Tibial nerve (tissue), 4 donors: Measurements from ENCODE around the gene PIAS2. TPM values are rescaled to one million over a fixed set of nuclear protein-coding genes. Genes with fewer than 3 reads are reported as not detected.
"Not testable (repeated sequence)": the region's sequence is repeated elsewhere in the genome, so short reads cannot be mapped to it uniquely, and the experiment has no call there.

Source experiments
- DNase-seq, 2 donors: peaks; one replicate each; pipeline ENCODE4 v3.0.0-alpha.2; 2019; ENCODE audit warnings: low spot score in 2 of 2
- H3K27ac ChIP-seq, 4 donors: fragments of 200-600 bp; sonication (generic) in 3 of 4; one replicate each; pipeline ENCODE4 v1.5.1; 2017 to 2019; ENCODE audit warnings: mild to moderate bottlenecking in 1 of 4
- H3K27me3 ChIP-seq, 2 donors: fragments of 200-600 bp; sonication (generic) in 1 of 2; one replicate each; pipeline versions ENCODE4 v1.5.1 to v1.6.0; 2017 to 2019
- H3K36me3 ChIP-seq, 3 donors: fragments of 200-600 bp; sonication (generic); one replicate each; pipeline ENCODE4 v1.5.1; 2018 to 2019
- H3K4me1 ChIP-seq, 4 donors: fragments of 200-600 bp; sonication (generic) in 3 of 4; one replicate each; pipeline ENCODE4 v1.5.1; 2017 to 2019
- H3K4me3 ChIP-seq, 4 donors: fragments of 200-600 bp; sonication (generic) in 3 of 4; one replicate each; pipeline ENCODE4 v1.5.1; 2017 to 2019; ENCODE audit warnings: mild to moderate bottlenecking in 1 of 4, moderate library complexity in 1 of 4
- H3K9me3 ChIP-seq, 4 donors: fragments of 200-600 bp; sonication (generic) in 3 of 4; one replicate each; pipeline ENCODE4 v1.5.1; 2017 to 2019
- CTCF ChIP-seq, 5 experiments: fragments of 200-600 bp in 3 of 5; fragments of 450-650 bp in 2 of 5; sonication (generic) in 3 of 5; IDR thresholded peaks; one replicate each; pipeline ENCODE4 v1.5.1; 2016 to 2019; ENCODE audit warnings: antibody characterized with exemption in 5 of 5, mild to moderate bottlenecking in 3 of 5, moderate library complexity in 2 of 5
- EP300 ChIP-seq, 2 donors: sonication (generic); formaldehyde crosslinking; IDR thresholded peaks; one replicate each; pipeline ENCODE4 v1.6.1; 2017; ENCODE audit warnings: antibody characterized with exemption in 2 of 2, mild to moderate bottlenecking in 1 of 2
- POLR2A ChIP-seq, 2 donors: fragments of 450-650 bp; IDR thresholded peaks; one replicate each; pipeline ENCODE4 v1.6.1; 2017; ENCODE audit warnings: antibody characterized with exemption in 2 of 2, mild to moderate bottlenecking in 2 of 2, moderate library complexity in 2 of 2
- WGBS, 2 donors: methylation state at CpG; one replicate each; pipeline ENCODE4 v1.1.5; 2018; 5-methylcytosine and 5-hydroxymethylcytosine counted together
- total RNA-seq, 4 donors: library from RNA; depleted of rRNA; stranded (reverse); fragments of >200 nt; gene quantifications; one replicate each; pipeline ENCODE4 v1.1.0, GENCODE V29; 2016

Gene PIAS2, protein sequence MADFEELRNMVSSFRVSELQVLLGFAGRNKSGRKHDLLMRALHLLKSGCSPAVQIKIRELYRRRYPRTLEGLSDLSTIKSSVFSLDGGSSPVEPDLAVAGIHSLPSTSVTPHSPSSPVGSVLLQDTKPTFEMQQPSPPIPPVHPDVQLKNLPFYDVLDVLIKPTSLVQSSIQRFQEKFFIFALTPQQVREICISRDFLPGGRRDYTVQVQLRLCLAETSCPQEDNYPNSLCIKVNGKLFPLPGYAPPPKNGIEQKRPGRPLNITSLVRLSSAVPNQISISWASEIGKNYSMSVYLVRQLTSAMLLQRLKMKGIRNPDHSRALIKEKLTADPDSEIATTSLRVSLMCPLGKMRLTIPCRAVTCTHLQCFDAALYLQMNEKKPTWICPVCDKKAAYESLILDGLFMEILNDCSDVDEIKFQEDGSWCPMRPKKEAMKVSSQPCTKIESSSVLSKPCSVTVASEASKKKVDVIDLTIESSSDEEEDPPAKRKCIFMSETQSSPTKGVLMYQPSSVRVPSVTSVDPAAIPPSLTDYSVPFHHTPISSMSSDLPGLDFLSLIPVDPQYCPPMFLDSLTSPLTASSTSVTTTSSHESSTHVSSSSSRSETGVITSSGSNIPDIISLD
- 10 to 100 TPM; 18.8 to 25.3 (median 22.0) TPM for total RNA-seq

- Histone ChIP-seq H3K9me3 (no peaks in the 10 kb centered on the region), H3K27ac (peak within 1 kb of the TSS; percentile 66 to 92 (median 86)), H3K4me1 (peaks cover 0 to 27% (median 5%) of the 10 kb centered on the region in 4 donors), H3K36me3 (no peaks in the 10 kb centered on the region), H3K27me3 (no peaks in the 10 kb centered on the region), H3K4me3 (peak within 1 kb of the TSS; percentile 56 to 93 (median 68))
- peak; percentile 51 to 63 for DNase-seq
- peak in 1 of 2 donors; percentile 52 for TF ChIP-seq EP300 (IDR thresholded peaks at IDR 0.05)
- TF ChIP-seq CTCF (IDR thresholded peaks at IDR 0.05) = peak in 1 of 5 experiments; percentile 19
- peak; percentile 64 to 83 for TF ChIP-seq POLR2A (IDR thresholded peaks at IDR 0.05)
- 0 to 1% methylated on average over 57 to 67 of the region's 107 CpGs for WGBS, 2 donors
Measured at GRCh38 chr18:46917108-46917802, at the start of gene PIAS2, which contains the start of gene KATNAL2. TSS of gene PIAS2 (minus strand) at chr18:46917507. CDS start at chr18:46917345, 162 bp downstream. TSS of gene KATNAL2 (plus strand) at chr18:46917602. CDS start at chr18:46946873, 29,271 bp downstream.

GRCh38 chr18:46966266-46966665 is 49.0 kb upstream of the PIAS2 start:
- H3K4me1 ChIP-seq, H3K27ac ChIP-seq, H3K27me3 ChIP-seq, H3K36me3 ChIP-seq, H3K9me3 ChIP-seq, H3K4me3 ChIP-seq, DNase-seq: not testable (repeated sequence)
- 67% methylated on average over 4 of the region's 10 CpGs; no CpG with 5 or more reads in 1 of the 2 donors for WGBS, 2 donors

DNA sequence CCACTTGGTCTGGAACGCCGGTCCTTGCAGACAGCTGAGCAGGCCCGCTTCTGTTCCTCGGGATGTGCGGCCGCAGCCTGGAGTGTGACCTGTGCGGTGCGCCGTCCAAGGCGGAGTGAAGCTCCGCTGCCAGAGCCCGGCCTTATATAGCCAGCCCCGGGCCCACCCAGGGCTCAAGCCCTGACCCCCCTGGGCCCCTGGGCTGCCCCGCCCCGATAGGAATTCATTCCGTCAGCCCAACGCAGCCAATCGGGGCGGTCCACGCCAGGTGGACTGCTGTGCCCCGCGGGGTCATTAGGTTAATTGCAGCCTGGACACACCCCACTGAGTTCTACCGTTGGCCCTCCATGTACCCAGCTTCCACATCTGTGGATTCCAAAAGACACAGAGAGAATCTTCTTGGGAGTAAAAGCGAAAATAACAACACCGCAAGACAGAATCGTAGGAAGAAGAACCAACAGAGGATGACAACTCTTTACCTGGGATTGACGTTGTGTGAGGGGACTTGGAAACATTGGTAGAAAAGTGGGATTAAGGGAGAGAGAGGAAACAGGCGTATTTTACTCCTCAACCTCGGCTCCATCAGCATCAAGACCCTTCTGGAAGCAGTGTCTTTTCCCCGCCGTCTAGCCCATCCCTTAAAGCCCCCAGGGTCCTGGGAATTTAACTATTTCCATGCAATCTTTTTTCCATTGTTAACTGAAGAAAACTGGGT is 47.4 kb upstream of the PIAS2 start:
- not testable (repeated sequence) for H3K27me3 ChIP-seq
- WGBS, 2 donors = 81 to 83% methylated on average over 8 of the region's 31 CpGs

GRCh38 chr18:46963656-46964578 is 46.6 kb upstream of the PIAS2 start:
- H3K27ac ChIP-seq, H3K4me3 ChIP-seq, H3K4me1 ChIP-seq, H3K27me3 ChIP-seq, H3K36me3 ChIP-seq, DNase-seq, H3K9me3 ChIP-seq: not testable (repeated sequence)
- no CpG with 5 or more reads among the region's 79 CpGs for WGBS, 2 donors

More for the DNA sequence above, 47.4 kb upstream of the PIAS2 start:
- not testable (repeated sequence) for H3K9me3 ChIP-seq, H3K27ac ChIP-seq, H3K4me1 ChIP-seq, H3K4me3 ChIP-seq, H3K36me3 ChIP-seq, DNase-seq

DNA sequence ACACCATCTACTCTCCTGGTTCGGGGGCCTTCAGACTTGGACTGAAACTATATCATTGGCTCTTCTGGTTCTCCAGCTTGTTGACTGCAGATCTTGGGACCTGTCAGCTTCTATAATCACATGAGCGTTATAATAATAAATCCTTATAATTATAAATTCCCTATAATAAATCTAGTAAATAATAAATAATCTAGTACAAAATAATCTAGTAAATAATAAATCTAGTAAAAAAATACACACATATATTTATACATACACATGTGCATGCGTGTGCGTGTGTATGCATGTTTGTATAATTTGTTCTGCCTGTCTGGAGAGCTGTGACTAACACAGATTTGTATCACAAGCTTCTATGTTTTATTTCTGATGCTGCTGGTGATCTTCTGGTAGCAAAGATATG is 40.9 kb upstream of the PIAS2 start:
- no peaks in the 10 kb centered on the region for H3K36me3 ChIP-seq
- H3K27me3 ChIP-seq = no peaks in the 10 kb centered on the region
- no peaks in the 10 kb centered on the region for H3K9me3 ChIP-seq
- no peaks in the 10 kb centered on the region for H3K4me1 ChIP-seq
- DNase-seq = no peak
- H3K27ac ChIP-seq = no peak overlapping the region
- WGBS, 2 donors = 86 to 90% methylated on average over 4 of the region's 4 CpGs
- no peak for TF ChIP-seq EP300 (IDR thresholded peaks at IDR 0.05)
- TF ChIP-seq POLR2A (IDR thresholded peaks at IDR 0.05) = no peak
- TF ChIP-seq CTCF (IDR thresholded peaks at IDR 0.05) = no peak
- H3K4me3 ChIP-seq = no peak overlapping the region
